K562 (cell line): ENCODE results near the gene FKBP9. TPM values are rescaled to one million over a fixed set of nuclear protein-coding genes. Genes with fewer than 3 reads are reported as not detected.

Experiments
- ARID1B ChIP-seq: fragments of 450-650 bp; IDR thresholded peaks from 2 replicates; pipeline ENCODE4 v1.6.1; 2016; ENCODE audit warnings: antibody characterized with exemption, mild to moderate bottlenecking, inconsistent platforms
- CLOCK ChIP-seq: fragments of 250-450 bp; sonication (Bioruptor Pico); IDR thresholded peaks from 2 replicates; pipeline ENCODE4 v1.4.0; 2020; ENCODE audit warnings: mild to moderate bottlenecking, moderate library complexity, borderline replicate concordance
- CREBBP ChIP-seq: IDR thresholded peaks from one replicate; pipeline ENCODE4 v1.6.1; 2012; ENCODE audit warnings: low read depth, mild to moderate bottlenecking, control low read depth, inconsistent platforms, low read length
- DIDO1 ChIP-seq: fragments of 450-650 bp; IDR thresholded peaks from 2 replicates; pipeline ENCODE4 v1.6.1; 2016; ENCODE audit warnings: low read depth, missing biosample characterization, missing genetic modification characterization
- FOSL1 ChIP-seq: fragments of 200-800 bp; sonication (Bioruptor generic); conservative IDR thresholded peaks from 2 replicates; pipeline ENCODE4 v1.6.1; 2016; ENCODE audit warnings: missing genetic modification characterization, missing compliant biosample characterization
- HDAC2 ChIP-seq: fragments of 450-650 bp; IDR thresholded peaks from 2 replicates; pipeline ENCODE4 v1.6.1; 2016; ENCODE audit warnings: mild to moderate bottlenecking
- HNRNPH1 ChIP-seq: fragments of 200-400 bp; formaldehyde crosslinking; optimal IDR thresholded peaks from 2 replicates; pipeline ENCODE3; 2017; ENCODE audit warnings: low read depth, mild to moderate bottlenecking, low read length, moderate library complexity
- JUND ChIP-seq, 2 experiments: IDR thresholded peaks; 2 replicates in 1 of 2; 3 replicates in 1 of 2; pipeline ENCODE4 v1.6.1; 2011; ENCODE audit warnings: borderline replicate concordance in 2 of 2, low read depth in 2 of 2, low read length in 2 of 2, improper control_type of control experiment in 1 of 2, missing biosample characterization in 1 of 2, missing genetic modification characterization in 1 of 2, missing genetic modification reagents in 1 of 2
- PTRF ChIP-seq: fragments of 450-650 bp; IDR thresholded peaks from 2 replicates; pipeline ENCODE4 v1.6.1; 2016; ENCODE audit warnings: mild to moderate bottlenecking, missing genetic modification characterization, missing compliant biosample characterization
- TOE1 ChIP-seq, 2 experiments: fragments of 450-650 bp in 1 of 2; sonication (generic) in 1 of 2; formaldehyde crosslinking in 1 of 2; IDR thresholded peaks; 2 replicates each; pipeline versions ENCODE4 v1.7.1 to v1.8.0; 2016 to 2022; ENCODE audit warnings: borderline replicate concordance in 2 of 2, mild to moderate bottlenecking in 2 of 2, antibody characterized with exemption in 1 of 2, inconsistent platforms in 1 of 2, low read depth in 1 of 2, missing genetic modification reagents in 1 of 2, moderate library complexity in 1 of 2
- ZBTB8A ChIP-seq: fragments of 450-650 bp; IDR thresholded peaks from 2 replicates; pipeline ENCODE4 v1.6.1; 2018; ENCODE audit warnings: mild to moderate bottlenecking, moderate library complexity; ENCODE audit not compliant: partially characterized antibody
- ZNF175 ChIP-seq: fragments of 200-800 bp; sonication (Bioruptor generic); IDR thresholded peaks from 2 replicates; pipeline ENCODE4 v1.6.1; 2016; ENCODE audit warnings: low read depth, mild to moderate bottlenecking, missing genetic modification characterization, missing compliant biosample characterization
- ZNF584 ChIP-seq: fragments of 200-800 bp; sonication (Bioruptor generic); IDR thresholded peaks from 2 replicates; pipeline ENCODE4 v1.6.1; 2016; ENCODE audit warnings: low read depth, mild to moderate bottlenecking, missing genetic modification characterization, missing compliant biosample characterization
- polyA plus RNA-seq, 8 experiments: library from polyadenylated mRNA; depleted of rRNA in 4 of 8; stranded (reverse) in 5 of 8; unstranded in 3 of 8; fragments of >200 nt; fragmentation: Nextera tagmentation in 2 of 8; fragmentation: Illumina TruSeq in 1 of 8; extraction: Ambion mirVana in 2 of 8; extraction: Trizol in 1 of 8; gene quantifications; 2 replicates each; pipeline versions ENCODE4 v1.2.1 to v1.2.3, GENCODE V29; 2011 to 2014; ENCODE audit warnings: inconsistent platforms in 1 of 8, missing spikeins in 1 of 8
- total RNA-seq, 7 experiments: library from RNA; depleted of rRNA in 6 of 7; stranded (reverse); fragments of >200 nt in 6 of 7; fragmentation: Illumina TruSeq in 2 of 7; extraction: Trizol in 2 of 7; gene quantifications; 2 replicates each; pipeline versions ENCODE4 v1.2.1 to v1.2.3, GENCODE V29; 2011 to 2021; ENCODE audit warnings: low replicate concordance in 1 of 7
- TF ChIP-seq, protein P1 (sequence below), 2 experiments: fragments of 150-350 bp in 1 of 2; IDR thresholded peaks; 2 replicates each; pipeline ENCODE4 v1.6.1; 2012 to 2016; ENCODE audit warnings: low read depth in 2 of 2, low read length in 2 of 2, mild to moderate bottlenecking in 1 of 2, moderate library complexity in 1 of 2
- TF ChIP-seq, protein P2 (sequence below): fragments of 450-650 bp; IDR thresholded peaks from 2 replicates; pipeline ENCODE4 v1.6.1; 2016; ENCODE audit warnings: mild to moderate bottlenecking

Gene FKBP9
- total and polyA plus RNA-seq, 9 of the 15 experiments (the other 6 are each of a cell fraction or from before 2014, with no cell fraction given) = 5.9 to 23.7 (median 15.8) TPM

DNA sequence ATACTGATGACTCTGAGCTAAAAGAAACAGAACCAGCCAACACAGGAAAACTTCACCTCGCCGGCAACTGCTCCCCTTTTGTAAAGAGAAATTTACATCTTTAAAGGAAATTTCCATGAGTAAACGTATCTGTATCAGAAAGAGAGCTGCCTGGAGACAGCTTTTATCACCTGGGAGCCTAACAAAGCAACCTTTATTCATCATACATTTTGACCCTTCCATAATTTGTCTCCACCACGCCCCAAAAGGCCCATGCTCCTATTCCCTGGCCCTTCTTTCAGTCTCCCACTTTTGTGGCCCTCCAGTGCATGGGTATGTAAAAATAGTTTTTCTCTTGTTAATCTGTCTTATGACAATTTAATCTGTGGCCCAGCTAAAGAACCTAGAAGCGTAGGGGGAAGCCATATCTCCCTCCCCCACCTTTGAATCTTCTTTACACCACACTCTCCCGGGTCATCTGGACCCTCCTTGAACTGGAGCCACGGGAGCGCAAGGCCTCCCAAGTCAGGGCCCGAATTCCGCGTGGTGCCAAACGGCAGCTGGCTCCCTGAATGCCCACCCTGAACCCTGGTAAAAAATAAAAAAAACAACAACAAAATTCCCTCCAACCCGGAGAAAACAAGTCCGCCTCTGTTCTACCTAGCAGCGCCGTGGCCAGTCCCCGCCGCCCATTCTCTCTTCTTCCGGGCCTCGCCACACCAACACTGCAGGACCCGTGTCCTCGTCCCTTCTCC is 15.4 kb upstream of the FKBP9 start (continued):
- TF ChIP-seq, protein P1, sequence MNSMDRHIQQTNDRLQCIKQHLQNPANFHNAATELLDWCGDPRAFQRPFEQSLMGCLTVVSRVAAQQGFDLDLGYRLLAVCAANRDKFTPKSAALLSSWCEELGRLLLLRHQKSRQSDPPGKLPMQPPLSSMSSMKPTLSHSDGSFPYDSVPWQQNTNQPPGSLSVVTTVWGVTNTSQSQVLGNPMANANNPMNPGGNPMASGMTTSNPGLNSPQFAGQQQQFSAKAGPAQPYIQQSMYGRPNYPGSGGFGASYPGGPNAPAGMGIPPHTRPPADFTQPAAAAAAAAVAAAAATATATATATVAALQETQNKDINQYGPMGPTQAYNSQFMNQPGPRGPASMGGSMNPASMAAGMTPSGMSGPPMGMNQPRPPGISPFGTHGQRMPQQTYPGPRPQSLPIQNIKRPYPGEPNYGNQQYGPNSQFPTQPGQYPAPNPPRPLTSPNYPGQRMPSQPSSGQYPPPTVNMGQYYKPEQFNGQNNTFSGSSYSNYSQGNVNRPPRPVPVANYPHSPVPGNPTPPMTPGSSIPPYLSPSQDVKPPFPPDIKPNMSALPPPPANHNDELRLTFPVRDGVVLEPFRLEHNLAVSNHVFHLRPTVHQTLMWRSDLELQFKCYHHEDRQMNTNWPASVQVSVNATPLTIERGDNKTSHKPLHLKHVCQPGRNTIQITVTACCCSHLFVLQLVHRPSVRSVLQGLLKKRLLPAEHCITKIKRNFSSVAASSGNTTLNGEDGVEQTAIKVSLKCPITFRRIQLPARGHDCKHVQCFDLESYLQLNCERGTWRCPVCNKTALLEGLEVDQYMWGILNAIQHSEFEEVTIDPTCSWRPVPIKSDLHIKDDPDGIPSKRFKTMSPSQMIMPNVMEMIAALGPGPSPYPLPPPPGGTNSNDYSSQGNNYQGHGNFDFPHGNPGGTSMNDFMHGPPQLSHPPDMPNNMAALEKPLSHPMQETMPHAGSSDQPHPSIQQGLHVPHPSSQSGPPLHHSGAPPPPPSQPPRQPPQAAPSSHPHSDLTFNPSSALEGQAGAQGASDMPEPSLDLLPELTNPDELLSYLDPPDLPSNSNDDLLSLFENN (IDR thresholded peaks at IDR 0.05; ENCODE audit: low read depth in 2 of 2, low read length in 2 of 2) = no peak
- TF ChIP-seq, protein P2, sequence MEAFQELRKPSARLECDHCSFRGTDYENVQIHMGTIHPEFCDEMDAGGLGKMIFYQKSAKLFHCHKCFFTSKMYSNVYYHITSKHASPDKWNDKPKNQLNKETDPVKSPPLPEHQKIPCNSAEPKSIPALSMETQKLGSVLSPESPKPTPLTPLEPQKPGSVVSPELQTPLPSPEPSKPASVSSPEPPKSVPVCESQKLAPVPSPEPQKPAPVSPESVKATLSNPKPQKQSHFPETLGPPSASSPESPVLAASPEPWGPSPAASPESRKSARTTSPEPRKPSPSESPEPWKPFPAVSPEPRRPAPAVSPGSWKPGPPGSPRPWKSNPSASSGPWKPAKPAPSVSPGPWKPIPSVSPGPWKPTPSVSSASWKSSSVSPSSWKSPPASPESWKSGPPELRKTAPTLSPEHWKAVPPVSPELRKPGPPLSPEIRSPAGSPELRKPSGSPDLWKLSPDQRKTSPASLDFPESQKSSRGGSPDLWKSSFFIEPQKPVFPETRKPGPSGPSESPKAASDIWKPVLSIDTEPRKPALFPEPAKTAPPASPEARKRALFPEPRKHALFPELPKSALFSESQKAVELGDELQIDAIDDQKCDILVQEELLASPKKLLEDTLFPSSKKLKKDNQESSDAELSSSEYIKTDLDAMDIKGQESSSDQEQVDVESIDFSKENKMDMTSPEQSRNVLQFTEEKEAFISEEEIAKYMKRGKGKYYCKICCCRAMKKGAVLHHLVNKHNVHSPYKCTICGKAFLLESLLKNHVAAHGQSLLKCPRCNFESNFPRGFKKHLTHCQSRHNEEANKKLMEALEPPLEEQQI = no peak
- TF ChIP-seq CREBBP (no peak), PTRF (tag) (no peak), HNRNPH1 (no peak), DIDO1 (tag) (no peak), CLOCK (no peak), ZBTB8A (no peak), ZNF584 (no peak), HDAC2 (0 out of 2 replicates have a peak, but pooled peaks have one; percentile 19), ARID1B (peak; percentile 56; the same call in 1 of the 2 replicates), TOE1 (IDR thresholded peaks at IDR 0.05; ENCODE audit: borderline replicate concordance) (no peak), TOE1 (CRISPR knock-in tag; IDR thresholded peaks at IDR 0.05; ENCODE audit: borderline replicate concordance, low read depth) (no peak), FOSL1 (no peak), JUND (IDR thresholded peaks at IDR 0.05; ENCODE audit: borderline replicate concordance, low read depth, low read length) (no peak), JUND (tag; IDR thresholded peaks at IDR 0.05; ENCODE audit: borderline replicate concordance, low read depth, low read length) (no peak), ZNF175 (CRISPR knock-in tag) (no peak)
